ENCODE data around the gene METTL22. TPM values are rescaled to one million over a fixed set of nuclear protein-coding genes. Genes with fewer than 3 reads are reported as not detected.

Gene METTL22
- total and polyA plus RNA-seq, 10 of the 15 experiments (the other 5 are each of a cell fraction or from before 2014, with no cell fraction given) = 6.4 to 34.7 (median 18.8) TPM

GRCh38 chr16:8576141-8577004 is 45.1 kb upstream of the METTL22 start:
- in situ Hi-C loops (cut with MboI) = loop anchor here (10.0 kb wide), 1 partner anchor 1608 kb away; the partner anchor contains the start of gene GRIN2A
- Histone ChIP-seq H4K20me1 (ENCODE audit: control insufficient read depth, insufficient read depth) (no peaks in the 10 kb centered on the region), H3K36me3 (ENCODE audit: control insufficient read depth in 2 of 2, insufficient read depth in 2 of 2, low read length in 1 of 2) (no peaks in the 10 kb centered on the region), H3K4me3 (no peak overlapping the region), H3K27ac (ENCODE audit: control insufficient read depth, insufficient read depth) (no peak overlapping the region), H3K4me1 (ENCODE audit: control insufficient read depth, insufficient read depth, low read length) (no peaks in the 10 kb centered on the region), H3K4me2 (ENCODE audit: control insufficient read depth, insufficient read depth) (no peak overlapping the region), H3K27me3 (replicated peaks in 1 of 2; ENCODE audit: control insufficient read depth in 2 of 2, insufficient read depth in 2 of 2, low read length in 1 of 2) (no peaks in the 10 kb centered on the region; a peak in 2 of 4 replicates), H2AFZ (ENCODE audit: control insufficient read depth, low read depth, low read length) (no peak overlapping the region), H3K79me2 (ENCODE audit: control insufficient read depth, insufficient read depth, low read length) (no peaks in the 10 kb centered on the region), H3K9me3 (replicated peaks; ENCODE audit: control insufficient read depth, insufficient read depth, low read length) (no peaks in the 10 kb centered on the region; the same call in 2 of the 3 replicates), H3K9ac (ENCODE audit: control insufficient read depth, insufficient read depth, low read length) (no peak overlapping the region)
- FAIRE-seq = no peak
- BruUV-seq (replicated peaks) = no TSS peak
- ChIA-PET RAD21 (ENCODE audit: unreplicated experiment) (no interaction called here), CTCF (interaction anchor here (1.2 to 3.5 kb wide), 2 partner anchors 215 to 304 kb away, joined by 4 to 14 read pairs; no protein-coding TSS in a partner anchor), SMC1A (ENCODE audit: uncharacterized antibody, unreplicated experiment) (interaction anchor here (0.6 to 1.3 kb wide), 3 partner anchors 9 to 215 kb away, joined by 3 to 4 read pairs (median 3); no protein-coding TSS in a partner anchor), POLR2A (interaction anchor here (0.6 kb wide), 1 partner anchor 9 kb away, joined by 4 read pairs; no protein-coding TSS in a partner anchor)
- no peak for TF ChIP-seq CBX5 (IDR thresholded peaks at IDR 0.05; ENCODE audit: low read depth)
- peak in 1 of 2 experiments; percentile 47; a peak in 1 of 4 replicates for TF ChIP-seq ETV6 (conservative IDR thresholded peaks at IDR 0.05 in 1 of 2, IDR thresholded peaks at IDR 0.05 in 1 of 2; ENCODE audit: borderline replicate concordance in 1 of 2, low read depth in 1 of 2)
- intact Hi-C loops (cut with micrococcal nuclease; ENCODE audit: unreplicated experiment) = loop anchor here (5.0 kb wide), 1 partner anchor 46 kb away; the partner anchor contains the start of gene METTL22
- WGBS (ENCODE audit: insufficient coverage, insufficient replicate concordance, low lambda C conversion rate, missing lambda C conversion rate) = 72% methylated on average over 4 of the region's 4 CpGs
- ATAC-seq = no peak
- no peak for DNase-seq (ENCODE audit: low read depth, low spot score)

- Histone ChIP-seq H2AFZ (ENCODE audit: control insufficient read depth, low read depth, low read length) (no peak overlapping the region), H3K9ac (ENCODE audit: control insufficient read depth, insufficient read depth, low read length) (no peak overlapping the region), H3K27ac (ENCODE audit: control insufficient read depth, insufficient read depth) (no peak overlapping the region), H3K79me2 (ENCODE audit: control insufficient read depth, insufficient read depth, low read length) (no peaks in the 10 kb centered on the region), H3K36me3 (ENCODE audit: control insufficient read depth in 2 of 2, insufficient read depth in 2 of 2, low read length in 1 of 2) (no peaks in the 10 kb centered on the region), H3K9me3 (replicated peaks; ENCODE audit: control insufficient read depth, insufficient read depth, low read length) (no peaks in the 10 kb centered on the region; the same call in 2 of the 3 replicates), H3K4me3 (no peak overlapping the region), H3K27me3 (replicated peaks in 1 of 2; ENCODE audit: control insufficient read depth in 2 of 2, insufficient read depth in 2 of 2, low read length in 1 of 2) (no peaks in the 10 kb centered on the region; a peak in 1 of 4 replicates), H4K20me1 (ENCODE audit: control insufficient read depth, insufficient read depth) (no peaks in the 10 kb centered on the region), H3K4me2 (ENCODE audit: control insufficient read depth, insufficient read depth) (no peak overlapping the region), H3K4me1 (ENCODE audit: control insufficient read depth, insufficient read depth, low read length) (0 out of 2 replicates have a peak, but pooled peaks cover 3% of the 10 kb centered on the region)
- no peak for FAIRE-seq
- in situ Hi-C loops (cut with MboI) (loop anchor here (10.0 kb wide), 1 partner anchor 1607 kb away; the partner anchor contains the start of gene GRIN2A), intact Hi-C loops (cut with micrococcal nuclease; ENCODE audit: unreplicated experiment) (loop anchor here (5.0 kb wide), 1 partner anchor 45 kb away; the partner anchor contains the start of gene METTL22)
- ChIA-PET CTCF (interaction anchor here (0.6 to 3.5 kb wide), 2 partner anchors 214 to 571 kb away, joined by 3 to 14 read pairs; no protein-coding TSS in a partner anchor), RAD21 (ENCODE audit: unreplicated experiment) (no interaction called here), SMC1A (ENCODE audit: uncharacterized antibody, unreplicated experiment) (interaction anchor here (1.2 kb wide), 1 partner anchor 11 kb away, joined by 3 read pairs; no protein-coding TSS in a partner anchor), POLR2A (no interaction called here)
- BruUV-seq (replicated peaks) = no TSS peak
- no peak for ATAC-seq
- TF ChIP-seq EED (IDR thresholded peaks at IDR 0.05; ENCODE audit: low read depth) = no peak
- TF ChIP-seq EZH2 (IDR thresholded peaks at IDR 0.05; ENCODE audit: borderline replicate concordance, control insufficient read depth, low read depth, low read length) = no peak
- no peak for TF ChIP-seq CBFB (IDR thresholded peaks at IDR 0.05; ENCODE audit: low read depth)
- TF ChIP-seq GATAD2B (conservative IDR thresholded peaks at IDR 0.05; ENCODE audit: low read depth) = no peak
- TF ChIP-seq TCF3 (IDR thresholded peaks at IDR 0.05; ENCODE audit: borderline replicate concordance, insufficient read depth, low read depth, low read length) = no peak
- no peak for TF ChIP-seq ZBED1 (IDR thresholded peaks at IDR 0.05; ENCODE audit: borderline replicate concordance)
- TF ChIP-seq ETV6 (conservative IDR thresholded peaks at IDR 0.05 in 1 of 2, IDR thresholded peaks at IDR 0.05 in 1 of 2; ENCODE audit: borderline replicate concordance in 1 of 2, low read depth in 1 of 2) = no peak
- TF ChIP-seq SREBF1 (IDR thresholded peaks at IDR 0.05; ENCODE audit: low read length) = no peak
- WGBS (ENCODE audit: insufficient coverage, insufficient replicate concordance, low lambda C conversion rate, missing lambda C conversion rate) = 62% methylated on average over 10 of the region's 10 CpGs
- DNase-seq (ENCODE audit: low read depth, low spot score) = no peak
These were observed 43.7 kb upstream of the METTL22 start for GRCh38 chr16:8577678-8578304.

Data from GM12878 (cell line).